ENCODE results near the gene RAPGEF4.

Gene RAPGEF4

DNA sequence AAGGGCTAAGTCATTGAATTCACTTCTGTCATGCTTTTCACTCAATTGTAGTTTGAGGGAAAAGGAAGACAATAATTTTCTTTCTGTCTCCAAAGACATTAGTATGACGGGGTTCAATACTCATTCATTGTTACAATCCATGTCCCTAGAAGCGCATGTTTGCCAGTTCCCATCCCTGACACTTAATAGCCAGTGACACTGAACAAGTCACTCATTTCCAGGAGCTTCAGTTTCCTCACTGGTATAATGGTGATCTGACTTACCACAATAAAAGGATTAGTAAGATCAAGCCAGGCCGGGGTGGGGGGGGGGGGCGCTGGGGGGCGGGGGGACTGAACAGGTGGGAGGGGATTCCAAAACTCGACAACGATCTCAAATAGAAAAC is 195.2 kb downstream of the RAPGEF4 start:
- DNase-seq (ENCODE audit: low read depth) = no peak
- no peak overlapping the region for H3K4me3 ChIP-seq (ENCODE audit: low read length)
- TF ChIP-seq, protein P1, sequence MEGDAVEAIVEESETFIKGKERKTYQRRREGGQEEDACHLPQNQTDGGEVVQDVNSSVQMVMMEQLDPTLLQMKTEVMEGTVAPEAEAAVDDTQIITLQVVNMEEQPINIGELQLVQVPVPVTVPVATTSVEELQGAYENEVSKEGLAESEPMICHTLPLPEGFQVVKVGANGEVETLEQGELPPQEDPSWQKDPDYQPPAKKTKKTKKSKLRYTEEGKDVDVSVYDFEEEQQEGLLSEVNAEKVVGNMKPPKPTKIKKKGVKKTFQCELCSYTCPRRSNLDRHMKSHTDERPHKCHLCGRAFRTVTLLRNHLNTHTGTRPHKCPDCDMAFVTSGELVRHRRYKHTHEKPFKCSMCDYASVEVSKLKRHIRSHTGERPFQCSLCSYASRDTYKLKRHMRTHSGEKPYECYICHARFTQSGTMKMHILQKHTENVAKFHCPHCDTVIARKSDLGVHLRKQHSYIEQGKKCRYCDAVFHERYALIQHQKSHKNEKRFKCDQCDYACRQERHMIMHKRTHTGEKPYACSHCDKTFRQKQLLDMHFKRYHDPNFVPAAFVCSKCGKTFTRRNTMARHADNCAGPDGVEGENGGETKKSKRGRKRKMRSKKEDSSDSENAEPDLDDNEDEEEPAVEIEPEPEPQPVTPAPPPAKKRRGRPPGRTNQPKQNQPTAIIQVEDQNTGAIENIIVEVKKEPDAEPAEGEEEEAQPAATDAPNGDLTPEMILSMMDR (IDR thresholded peaks at IDR 0.05; ENCODE audit: insufficient read depth, low read depth, low read length, missing control alignments) = no peak

GRCh38 chr2:172931256-172931894 is 195.7 kb downstream of the RAPGEF4 start:
- peak; percentile 38 for DNase-seq (ENCODE audit: low read depth)
- TF ChIP-seq, protein P1 (IDR thresholded peaks at IDR 0.05; ENCODE audit: insufficient read depth, low read depth, low read length, missing control alignments) = no peak
- H3K4me3 ChIP-seq (ENCODE audit: low read length) = no peak overlapping the region

DNA sequence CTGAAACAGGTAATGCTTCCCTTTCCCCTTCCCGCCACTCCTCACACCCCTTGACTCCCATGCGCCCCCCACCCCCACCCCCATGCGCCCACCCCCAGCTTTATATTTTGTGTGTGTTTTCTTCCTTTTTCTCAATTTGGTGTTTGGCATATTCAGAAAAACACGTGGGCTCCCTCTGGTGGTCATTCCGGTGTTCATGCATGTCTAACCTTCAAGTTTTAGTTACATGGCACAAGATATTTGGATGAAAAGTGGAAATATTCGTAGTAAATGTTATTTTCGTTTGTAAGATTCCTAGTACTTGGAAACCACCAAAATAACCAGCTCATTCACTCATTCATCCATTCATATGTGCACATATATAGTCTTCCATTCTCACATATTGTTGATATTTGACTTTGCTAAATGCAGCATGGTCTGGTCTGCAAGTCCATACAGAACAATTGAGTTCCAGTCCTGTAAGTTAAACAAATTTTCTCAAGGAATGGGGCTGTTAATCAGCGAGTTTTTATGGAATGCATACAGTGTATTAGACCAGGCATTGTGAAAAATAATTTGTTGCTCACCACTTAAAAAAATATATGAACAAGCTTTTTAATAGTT is 196.4 kb downstream of the RAPGEF4 start:
- peak; percentile 72 for DNase-seq (ENCODE audit: low read depth)
- TF ChIP-seq, protein P1 (IDR thresholded peaks at IDR 0.05; ENCODE audit: insufficient read depth, low read depth, low read length, missing control alignments) = peak; percentile 78
- H3K4me3 ChIP-seq (ENCODE audit: low read length) = no peak overlapping the region

GRCh38 chr2:172937884-172938712 is 202.5 kb downstream of the RAPGEF4 start:
- TF ChIP-seq, protein P1 (IDR thresholded peaks at IDR 0.05; ENCODE audit: insufficient read depth, low read depth, low read length, missing control alignments) = no peak
- H3K4me3 ChIP-seq (ENCODE audit: low read length) = no peak overlapping the region
- no peak for DNase-seq (ENCODE audit: low read depth)

DNA sequence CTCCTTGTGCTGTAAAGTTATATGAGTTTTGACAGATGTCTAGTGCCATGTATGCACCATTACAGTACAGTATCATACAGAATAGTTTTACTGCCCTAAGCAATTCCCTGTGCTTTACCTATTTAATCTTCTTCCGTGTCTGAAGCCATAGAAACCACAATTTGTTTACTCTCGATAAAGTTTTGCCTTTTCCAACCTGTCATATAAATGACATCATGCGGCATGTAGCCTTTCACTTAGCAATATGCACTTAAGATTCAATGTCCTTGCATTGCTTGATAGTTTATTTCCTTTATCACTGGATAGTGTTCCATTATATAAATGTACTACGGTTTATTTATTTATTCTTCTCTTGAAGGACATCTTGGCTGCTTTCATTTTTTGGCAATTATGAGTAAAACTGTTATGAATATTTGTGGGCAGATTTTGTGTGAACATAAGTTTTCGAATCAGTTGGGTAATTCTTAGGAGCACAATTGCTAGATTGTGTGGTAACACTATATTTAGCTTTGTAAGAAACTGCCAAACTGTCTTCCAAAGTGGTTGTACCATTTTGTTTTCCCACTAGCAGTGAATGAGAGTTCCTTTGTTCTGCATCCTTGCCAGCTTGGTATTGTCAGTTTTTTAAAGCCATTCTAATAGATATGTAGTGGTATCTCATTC is 203.2 kb downstream of the RAPGEF4 start:
- H3K4me3 ChIP-seq (ENCODE audit: low read length) = no peak overlapping the region
- no peak for DNase-seq (ENCODE audit: low read depth)
- TF ChIP-seq, protein P1 (IDR thresholded peaks at IDR 0.05; ENCODE audit: insufficient read depth, low read depth, low read length, missing control alignments) = no peak

DNA sequence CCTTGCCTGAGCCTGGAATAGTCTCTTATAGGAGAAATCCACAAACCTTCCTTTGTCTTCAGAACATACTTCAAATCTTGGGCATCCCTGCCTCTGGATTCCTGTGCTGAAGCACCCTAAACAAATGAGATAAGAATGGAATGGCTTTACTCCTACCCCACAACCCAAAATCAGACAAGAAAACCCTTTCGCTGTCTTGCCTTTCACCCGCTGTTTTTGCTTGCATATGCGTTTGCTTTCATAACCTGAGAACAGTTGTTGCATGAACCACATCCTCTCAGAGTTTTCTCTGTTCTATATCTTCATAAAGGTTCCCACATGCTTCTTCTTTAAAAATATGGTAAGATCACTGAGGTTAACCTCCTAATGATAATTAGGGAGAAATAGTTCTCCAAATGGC is 207.9 kb downstream of the RAPGEF4 start:
- H3K4me3 ChIP-seq (ENCODE audit: low read length) = no peak overlapping the region
- DNase-seq (ENCODE audit: low read depth) = no peak

More for the DNA sequence above, 207.9 kb downstream of the RAPGEF4 start:
- TF ChIP-seq, protein P1 (IDR thresholded peaks at IDR 0.05; ENCODE audit: insufficient read depth, low read depth, low read length, missing control alignments) = no peak

Data from epithelial cell of esophagus (primary cell).